NCI-H187 treated with DMSO at 0.1 percent for 48 hours (cell line): Measurements from ENCODE around the gene BLCAP.

Experiments
- DNase-seq: peaks from one replicate; lab custom pipeline; 2025; lab: John Stamatoyannopoulos, UW

BLCAP gene

DNA sequence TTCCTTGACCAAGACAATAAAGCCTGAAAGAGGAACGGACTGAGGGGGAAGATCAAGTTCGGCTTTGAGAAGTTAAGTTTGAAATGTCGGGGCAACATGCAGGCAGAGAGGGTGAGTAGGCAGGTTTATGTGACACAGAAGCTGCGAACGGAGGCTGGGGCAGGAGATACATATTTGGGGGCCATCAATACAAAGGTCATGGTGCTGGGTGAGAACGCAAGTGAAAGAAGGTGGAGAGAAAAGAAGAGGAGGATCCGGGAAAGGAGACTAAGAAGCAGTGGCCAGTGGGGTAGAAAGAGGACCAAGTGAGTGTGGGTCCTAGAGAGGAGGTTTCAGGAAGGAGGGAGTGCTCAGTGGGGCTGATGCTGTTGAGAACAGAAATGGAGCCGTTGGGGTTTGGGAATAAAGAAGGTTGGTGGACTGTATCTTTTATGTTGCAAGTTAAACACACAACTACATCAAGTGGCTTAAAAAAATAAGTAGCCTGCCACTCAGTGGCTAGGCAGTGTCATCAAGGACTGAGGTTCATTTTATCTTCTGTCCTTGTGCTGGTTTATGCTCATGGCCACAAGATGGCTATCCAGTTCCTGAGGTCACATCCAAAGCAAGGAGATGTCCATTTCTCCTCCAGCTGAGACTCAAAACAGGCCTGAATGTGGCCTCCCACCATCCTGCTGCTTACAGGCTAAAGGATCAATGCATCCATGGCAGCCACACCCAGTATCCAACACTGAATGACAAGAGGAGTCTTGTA lies 1.7 kb upstream of the BLCAP start:
- DNase-seq, result no peak

DNA sequence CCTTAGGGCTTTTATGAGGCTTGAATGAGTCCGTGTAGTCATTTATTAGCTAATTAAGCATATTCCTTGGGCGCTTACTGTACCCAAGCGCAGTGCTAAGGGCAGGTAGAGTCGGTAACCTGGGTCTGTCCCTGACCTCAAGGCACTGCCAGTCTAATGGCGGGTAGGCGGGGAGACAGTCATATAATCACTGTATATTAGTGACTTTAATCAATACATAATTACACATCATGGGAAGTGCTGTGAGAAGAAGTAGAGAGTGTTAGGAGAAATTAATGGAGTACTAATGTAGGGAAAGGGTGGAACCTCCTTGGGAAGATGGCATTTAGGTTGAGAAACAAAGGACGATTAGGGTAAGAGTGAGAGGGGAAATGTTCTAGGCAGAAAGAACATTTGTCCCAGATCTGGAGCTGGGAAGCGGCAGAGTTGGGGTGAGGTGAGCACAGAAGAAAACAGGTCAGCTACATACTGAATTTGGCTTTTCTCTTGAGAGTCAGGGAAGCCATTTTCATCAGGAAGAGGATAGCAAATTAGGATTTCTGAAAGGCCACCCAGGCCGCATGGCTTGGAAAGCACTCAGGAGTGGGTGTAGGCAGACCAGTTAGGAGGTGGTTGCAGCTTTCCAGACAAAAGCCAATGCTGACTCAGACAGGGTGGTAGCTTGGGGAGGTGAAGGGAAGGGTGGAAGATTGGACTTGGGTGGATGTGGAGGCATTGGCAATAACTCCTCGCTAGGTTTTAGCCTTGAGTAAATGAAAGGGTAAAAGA lies 954 bp upstream of the BLCAP start:
- DNase-seq, result no peak

DNA sequence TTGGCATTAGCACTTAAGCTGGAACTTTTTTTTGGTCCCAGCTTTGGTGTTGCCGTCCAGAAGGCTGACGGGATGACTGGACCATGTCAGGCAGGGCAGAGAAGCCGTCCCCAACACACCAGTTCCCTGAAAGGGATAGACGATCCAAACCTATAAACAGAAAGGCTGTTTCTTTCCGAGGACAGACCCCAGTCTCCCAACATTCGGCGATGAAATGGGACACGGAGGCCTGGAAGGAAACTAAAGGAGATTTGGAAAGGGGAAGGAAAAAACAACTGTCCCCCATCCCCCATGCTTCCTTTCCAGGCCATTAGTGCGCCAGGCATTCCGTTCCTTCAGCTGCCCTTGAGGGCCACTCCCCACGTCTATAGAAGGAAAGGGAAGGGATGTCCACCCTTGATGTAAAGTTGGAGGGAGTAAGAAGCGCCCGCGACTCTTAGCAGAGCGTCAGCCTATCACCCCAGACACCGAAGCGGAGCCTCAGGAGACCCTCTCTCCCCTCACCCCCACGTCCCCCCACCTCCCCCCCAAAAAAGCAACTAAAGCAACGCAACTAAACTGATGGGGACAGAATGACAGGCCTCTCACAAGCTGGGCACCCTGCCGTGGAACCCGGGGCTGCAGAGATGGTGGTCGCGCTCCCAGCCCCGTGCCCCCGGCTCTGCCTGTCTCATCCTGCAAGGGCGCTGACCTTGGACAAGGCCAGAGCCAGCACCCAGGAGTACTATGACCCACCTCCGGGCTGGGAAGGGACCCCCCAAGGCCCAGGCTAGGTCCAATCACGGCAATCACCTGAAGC lies 638 bp downstream of the BLCAP start:
- no peak for DNase-seq

DNA sequence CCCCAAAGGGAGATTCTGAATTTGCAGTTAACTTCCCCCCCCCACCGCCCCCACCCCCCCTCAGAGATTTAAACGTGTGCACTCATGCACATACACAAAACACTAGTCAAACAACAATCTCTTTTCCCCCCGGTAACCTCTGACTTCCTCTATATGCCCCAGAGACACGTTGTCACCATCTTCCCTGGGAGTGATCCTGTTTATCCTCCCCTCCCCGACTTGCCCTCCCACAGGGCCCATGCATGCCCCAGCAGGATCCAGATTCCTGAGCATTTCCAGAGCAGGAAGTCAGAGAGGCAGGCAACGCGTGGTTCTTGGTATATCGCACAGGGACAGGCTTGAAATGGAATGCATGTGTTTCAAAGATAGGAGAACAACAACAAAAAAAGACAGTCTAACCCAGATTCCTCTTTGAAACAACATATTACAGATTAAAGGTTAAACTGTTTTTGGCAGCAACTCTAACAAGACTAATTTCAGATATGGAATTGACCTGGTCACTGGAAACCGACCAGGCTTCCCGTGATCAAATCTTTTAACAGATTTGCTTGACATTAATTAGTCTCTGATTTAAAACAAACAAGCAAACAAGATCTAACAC lies 1.3 kb downstream of the BLCAP start:
- no peak for DNase-seq

DNA sequence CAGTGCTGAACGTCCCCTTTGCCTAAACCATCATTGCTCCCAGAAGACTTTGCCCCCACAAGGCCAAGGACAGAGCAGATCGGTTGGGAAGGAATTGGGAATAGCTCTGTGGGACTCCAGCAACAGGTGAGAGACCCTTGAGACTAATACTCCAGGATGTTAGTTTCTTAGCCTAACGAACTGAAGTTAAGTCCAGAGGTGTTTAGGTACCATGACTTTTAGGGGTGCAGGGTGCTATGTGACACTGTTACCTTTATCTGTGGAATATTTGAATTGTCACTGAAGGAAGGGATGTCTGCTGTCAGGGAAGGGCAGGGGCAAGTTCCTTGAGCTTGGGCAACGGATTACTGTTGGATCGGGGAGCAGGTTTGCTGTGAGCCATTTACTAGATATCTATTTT lies 1.9 kb downstream of the BLCAP start:
- no peak for DNase-seq

DNA sequence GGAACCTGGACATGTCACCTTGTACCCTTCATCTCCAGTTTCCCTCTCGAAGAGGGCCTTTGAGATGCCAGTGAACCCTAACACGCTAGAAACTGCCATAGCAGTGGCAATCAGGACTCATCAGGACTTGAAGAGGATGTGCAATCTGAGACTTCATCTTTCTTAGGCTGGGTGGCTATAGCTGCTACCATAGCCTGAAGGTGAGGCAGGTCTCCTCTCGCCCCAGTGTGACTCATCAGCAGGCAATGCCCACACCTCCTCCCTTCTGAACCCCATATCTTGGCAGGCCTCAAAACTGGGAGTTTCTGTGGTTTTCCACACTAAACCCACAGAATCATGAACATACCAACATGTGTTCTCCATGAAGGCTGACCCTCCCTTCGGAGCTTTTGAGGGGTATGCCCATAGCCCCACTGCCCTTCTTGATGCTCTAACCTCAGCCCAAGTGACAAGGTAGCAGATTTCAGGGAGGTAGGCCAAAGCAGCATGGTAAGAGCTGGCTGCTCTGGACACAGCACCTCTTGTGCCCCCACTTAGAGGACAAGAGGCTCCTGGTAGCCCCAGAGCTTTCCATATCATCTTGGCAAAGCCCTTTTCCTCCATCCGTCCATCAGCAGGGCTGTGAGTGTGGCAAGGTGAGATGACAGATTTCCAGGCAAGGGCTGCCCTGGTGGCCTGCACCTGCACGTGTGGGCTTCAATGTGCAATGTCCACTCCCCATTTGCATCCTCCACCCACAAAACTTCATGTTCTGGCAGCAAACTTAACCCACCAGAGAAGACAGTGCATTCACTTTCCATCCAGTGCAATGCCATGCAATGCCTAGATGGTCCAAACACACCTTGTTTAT lies 2.6 kb downstream of the BLCAP start:
- DNase-seq, result peak; percentile 93

DNA sequence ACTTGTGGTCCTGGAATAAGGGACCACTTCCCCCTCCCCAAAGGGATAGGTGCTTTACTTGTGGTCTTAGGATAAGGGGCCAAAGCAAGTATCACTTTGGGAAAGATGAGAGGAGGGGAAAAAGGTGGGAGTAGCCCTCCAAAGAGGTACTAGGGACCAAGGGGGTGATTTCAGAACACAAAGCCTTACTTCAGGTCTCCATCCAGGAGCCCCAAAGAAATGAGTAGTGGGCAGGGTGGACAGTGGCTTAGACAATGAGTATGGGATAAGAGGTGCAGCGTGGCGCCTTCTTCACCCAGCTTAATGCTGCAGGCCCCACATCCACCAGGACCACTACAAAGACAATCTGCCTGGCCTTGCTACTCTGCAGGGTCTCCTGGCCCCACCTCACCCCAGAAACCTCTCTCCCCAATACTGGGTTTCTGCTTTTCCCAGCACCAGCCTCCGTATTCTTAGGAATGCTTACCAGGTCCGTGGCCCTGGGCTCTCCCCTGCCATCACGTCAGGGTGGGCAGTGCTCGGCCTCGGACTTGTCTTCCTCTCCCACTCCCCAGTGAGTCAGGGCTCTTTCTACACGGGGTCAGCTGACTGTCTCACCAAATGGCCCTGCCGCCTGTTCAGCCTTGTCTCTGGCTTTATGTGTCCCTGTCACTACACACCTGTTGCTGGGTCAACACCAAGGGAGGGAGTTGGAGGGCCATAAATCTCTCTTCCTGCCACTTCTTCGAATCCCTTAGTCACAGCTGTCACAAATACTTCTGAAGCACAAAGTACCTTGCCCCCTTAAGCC lies 3.6 kb downstream of the BLCAP start:
- peak; percentile 93 for DNase-seq

DNA sequence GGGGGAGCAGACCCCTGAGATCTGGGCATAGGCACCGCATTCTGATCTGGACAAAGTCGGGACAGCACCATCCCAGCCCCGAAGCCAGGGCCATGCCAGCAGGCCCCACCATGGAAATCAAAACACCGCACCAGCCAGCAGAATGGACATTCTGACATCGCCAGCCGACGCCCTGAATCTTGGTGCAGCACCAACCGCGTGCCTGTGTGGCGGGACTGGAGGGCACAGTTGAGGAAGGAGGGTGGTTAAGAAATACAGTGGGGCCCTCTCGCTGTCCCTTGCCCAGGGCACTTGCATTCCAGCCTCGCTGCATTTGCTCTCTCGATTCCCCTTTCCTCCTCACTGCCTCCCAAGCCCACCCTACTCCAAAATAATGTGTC lies 4.7 kb downstream of the BLCAP start:
- no peak for DNase-seq

DNA sequence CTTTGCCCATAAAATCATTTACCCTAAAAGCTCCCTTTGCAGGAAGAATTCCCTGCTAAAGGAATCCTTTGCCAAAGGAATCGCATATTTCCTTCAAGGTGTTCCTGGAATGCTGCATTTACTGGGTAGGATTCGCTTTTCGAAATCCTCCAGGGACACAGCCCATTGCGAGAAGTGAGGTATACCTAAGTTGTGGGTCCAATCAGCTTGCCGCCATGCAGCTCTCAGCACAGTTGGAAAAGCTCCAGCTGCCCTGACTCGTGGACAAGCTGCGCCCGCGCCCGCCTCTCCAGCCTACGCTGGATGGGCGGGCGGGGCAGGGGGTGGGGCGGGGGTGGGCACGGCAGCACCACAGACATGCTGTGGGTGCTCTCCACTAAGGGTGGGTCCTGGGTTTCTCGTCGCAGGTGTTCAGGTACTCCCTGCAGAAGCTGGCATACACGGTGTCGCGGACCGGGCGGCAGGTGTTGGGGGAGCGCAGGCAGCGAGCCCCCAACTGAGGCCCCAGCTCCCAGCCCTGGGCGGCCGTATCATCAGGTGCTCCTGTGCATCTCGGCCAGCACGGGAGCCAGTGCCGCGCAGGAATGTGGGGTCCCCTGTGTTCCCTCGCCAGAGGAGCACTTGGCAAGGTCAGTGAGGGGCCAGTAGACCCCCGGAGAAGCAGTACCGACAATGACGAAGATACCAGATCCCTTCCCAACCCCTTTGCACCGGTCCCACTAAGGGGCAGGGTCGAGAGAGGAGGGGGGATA lies 5.2 kb downstream of the BLCAP start:
- DNase-seq, result peak; percentile 63

DNA sequence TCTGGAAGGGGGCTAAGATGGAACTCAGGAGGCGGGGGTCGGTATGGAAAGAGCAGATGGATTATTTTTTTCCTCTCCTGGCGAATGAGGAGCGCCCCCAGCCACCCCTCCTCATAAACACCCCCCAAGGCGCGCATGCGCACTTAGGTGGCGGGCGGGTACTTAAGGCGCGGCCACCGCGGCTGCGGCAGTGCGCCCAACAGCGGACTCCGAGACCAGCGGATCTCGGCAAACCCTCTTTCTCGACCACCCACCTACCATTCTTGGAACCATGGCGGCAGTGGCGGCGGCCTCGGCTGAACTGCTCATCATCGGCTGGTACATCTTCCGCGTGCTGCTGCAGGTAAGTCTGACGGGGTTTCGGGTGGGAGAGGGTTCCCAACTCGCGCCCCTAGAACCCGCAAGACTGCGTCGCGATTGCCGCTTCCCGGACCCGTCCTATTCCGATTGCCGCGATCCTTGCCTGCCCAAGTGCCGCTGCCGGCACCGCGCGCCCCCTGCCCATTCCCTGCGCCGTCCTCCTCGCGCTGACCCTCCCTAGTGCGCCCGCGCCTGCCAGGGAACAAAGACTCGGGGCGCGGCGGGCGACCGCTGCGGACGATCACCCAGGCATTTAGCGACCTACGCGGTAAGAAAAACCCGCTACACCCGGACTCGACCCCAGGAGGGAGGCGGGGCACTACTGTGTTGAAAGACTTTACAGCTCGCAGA lies 6.5 kb downstream of the BLCAP start, which contains the start of gene NNAT:
Gene NNAT (plus strand): TSS at position 190 of the 711 bp plus-strand sequence. CDS start 82 bp downstream, at position 272.
- DNase-seq, result no peak

DNA sequence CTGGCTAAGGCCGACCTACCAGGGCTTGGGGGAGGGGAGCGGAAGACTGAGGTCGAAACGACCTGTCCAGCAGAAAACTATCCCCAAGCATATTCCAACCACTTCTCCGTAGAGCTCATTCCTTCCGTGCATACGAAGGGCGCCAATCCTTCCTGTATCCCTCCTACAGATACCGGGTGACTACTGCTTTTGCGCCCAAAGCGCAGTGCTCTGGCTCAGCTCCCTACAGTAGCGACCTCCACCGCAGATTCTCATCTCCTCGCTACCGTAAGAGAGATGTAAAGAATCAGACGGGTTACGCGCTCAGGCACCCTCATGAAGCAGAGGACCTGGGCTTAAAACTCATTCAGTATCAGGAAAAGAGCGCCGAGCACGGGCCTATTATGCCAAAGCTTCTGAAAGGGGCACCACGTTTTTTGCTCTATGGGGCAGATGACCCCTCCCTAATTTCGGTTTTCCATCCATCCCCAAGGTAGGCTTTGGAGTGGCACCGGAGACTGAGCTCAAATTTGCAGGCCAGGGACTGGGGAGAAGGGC lies 7.2 kb downstream of the BLCAP start:
- DNase-seq, result no peak

DNA sequence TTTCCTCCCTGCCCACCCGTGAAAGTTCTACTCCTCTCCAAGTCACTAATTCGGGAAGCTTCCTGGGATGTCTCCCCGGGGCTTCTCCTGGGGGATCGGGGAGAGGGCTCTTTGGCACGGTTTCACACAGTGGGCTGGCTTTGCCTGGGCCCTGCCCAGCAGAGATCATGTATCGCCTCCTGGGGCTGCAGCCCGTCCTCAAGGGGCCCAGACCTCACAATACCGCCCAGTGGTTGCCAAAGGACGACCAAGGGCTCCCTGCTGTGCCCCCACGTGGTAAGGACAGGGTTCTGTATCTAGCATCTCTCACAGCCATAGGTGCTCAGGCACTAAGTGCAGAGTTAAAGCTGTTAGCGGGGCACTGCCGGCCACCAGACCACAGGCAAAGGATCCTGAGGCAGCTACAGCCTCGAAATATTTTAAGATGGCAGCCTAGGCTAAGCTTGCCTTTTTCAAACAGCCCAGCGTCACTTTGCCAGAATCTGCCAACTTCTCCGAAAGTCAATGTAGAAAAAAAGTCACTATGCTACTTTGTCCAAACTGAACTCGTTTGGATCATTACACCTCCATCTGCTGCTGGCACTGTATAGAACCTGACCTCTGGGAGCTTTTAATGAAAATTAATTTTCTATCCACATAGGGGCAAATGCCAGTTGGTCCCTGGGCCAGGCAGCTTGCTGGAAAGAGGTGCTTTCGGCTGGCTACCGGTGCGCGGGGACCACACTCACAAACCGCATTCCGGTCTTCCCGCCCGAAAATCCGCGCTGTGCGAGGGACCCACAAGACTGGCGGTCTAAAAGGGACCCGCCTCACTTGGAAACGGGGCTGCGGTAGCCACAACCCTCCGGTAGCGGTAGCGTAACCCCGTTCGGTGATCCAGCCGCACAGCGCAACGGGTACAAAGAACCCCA lies 7.9 kb downstream of the BLCAP start:
- no peak for DNase-seq

DNA sequence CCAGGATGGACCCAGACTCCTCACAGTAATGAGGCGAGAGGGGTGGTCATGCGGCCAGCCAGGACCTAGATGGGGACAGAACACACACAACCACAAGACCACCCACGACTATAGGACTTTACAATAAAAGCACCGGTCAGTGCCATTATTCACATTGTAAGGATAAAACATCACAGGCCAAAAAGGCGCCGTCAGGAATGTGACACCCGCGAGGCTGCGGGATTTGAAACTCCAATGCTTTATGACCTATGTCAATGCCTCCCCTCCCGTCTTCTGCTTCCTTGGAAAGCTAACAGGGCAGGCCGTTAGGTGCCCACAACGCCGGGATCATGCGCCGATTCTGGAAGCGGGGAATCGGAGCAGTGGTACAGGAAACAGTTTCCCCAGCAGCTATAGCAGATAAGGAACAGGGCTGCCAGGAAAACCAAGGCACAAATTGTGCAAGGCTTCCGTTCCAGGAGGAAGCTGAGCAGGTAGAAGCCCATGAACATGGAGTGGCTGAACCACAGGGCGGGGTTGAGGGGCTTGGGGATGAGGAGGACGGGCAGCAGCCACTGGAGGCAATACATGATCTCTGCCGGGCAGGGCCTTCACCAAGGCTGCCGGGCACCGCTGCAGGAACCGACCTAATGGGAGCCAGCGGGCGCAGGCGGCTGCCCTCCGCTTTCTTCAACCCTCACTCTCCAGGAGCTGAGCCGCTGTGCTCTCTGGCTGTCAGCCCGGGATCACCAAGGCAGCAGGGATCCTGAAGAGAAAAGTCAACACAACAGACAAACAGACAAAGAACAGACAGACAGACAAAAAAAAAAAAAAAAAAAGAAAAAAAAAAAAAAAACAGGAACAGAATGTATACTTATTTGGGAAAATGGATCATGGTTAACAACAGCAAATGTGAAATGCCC lies 8.8 kb downstream of the BLCAP start:
- DNase-seq, result no peak

DNA sequence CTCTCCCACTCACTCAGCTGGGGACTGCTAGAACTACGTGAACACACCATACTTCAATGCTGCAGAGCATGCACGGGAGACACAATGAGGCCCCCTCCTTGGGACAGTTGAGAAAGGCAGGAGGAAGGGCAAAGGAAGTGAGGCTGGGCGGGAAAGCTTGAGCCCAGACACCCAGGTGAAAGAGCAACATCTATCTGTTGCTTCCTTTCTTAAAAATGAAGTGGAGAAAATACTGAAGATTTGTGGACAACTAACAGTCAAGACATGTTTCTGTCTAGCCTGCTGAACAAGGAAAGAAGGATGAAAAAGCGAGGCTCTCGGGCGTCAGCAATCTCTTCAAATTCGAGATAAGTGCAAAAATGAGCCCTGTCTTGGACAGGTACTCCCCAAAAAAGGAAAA lies 9.6 kb downstream of the BLCAP start:
- DNase-seq, result no peak

DNA sequence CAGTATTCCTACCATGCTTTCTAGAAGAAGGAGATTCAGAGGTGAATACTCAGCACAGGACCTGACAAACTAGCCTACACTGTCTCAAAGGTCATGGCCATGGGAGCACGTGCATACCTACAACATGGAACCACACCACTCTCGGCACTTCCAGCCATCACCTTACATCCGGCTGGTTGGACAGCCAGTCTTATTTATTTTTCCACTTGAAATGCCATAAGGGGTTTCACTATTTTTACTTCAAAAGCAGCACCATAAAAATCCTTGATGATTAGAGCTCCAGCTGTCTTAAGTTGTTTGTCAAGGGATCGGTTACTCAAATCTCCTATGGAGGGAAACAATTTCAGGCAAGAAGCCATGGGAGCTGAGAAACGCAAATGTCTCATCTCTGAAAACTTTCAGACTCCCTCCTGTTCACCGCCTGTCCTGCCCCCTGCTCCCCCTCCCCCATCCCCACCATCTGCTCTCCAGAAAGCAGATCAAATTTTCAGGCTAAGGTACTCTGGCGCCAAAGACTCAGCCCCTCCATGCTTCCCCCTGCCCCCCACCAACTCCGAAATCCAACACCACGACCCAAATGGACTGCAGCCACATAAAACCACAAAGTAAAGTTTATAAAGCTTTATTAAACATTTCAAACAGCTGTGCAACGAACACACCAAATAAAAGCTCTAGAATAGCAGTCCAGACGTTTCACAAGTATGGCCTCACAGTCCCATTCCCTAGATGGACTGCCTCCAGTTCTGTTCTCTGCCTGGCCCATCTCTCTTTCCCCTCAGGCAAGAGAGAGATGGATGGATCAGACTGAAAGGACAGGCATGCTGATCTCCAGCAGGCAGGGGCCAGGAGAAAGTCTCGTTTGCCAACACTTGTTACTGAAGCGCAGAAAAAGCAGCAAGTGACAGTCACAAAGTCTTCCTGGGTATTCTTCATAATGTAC lies 10.6 kb downstream of the BLCAP start:
- DNase-seq, result no peak

DNA sequence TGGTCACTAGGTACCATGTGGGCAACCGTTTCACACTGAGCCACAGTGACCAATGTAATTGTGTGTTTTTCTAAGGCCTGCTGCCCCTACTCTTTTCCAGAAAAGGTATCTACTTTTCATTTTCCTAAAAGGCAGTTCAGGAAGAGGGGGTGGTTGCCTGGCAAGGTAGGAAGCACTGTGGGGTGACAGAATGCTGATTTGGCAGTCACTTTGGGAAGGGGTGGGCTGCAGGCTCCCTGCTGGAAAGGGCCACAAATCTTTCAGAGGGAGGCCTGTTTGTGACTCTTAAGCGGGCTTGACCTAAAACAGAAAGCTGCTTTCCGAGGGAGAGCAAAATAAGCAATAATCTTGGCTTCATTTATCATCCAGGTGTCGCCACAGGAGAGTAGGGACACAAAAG lies 11.8 kb downstream of the BLCAP start:
- DNase-seq, result no peak
